HT1080 (cell line): ENCODE results near the gene PYGM. TPM values are rescaled to one million over a fixed set of nuclear protein-coding genes. Genes with fewer than 3 reads are reported as not detected.

Experiments used
- total RNA-seq: library from RNA; depleted of rRNA; stranded (reverse); fragments of >200 nt; shearing (Covaris generic); gene quantifications from 2 replicates; pipeline ENCODE4 v1.2.3, GENCODE V29; 2014; rRNA removed

Gene PYGM
- total RNA-seq, 1 experiment from 2014 or later, result 0.02 TPM

Other genes starting within 250 kb of the PYGM start
- not detected in 2 replicates for gene SLC22A11, start 204.0 kb downstream of the PYGM start, total RNA-seq
- not detected in 2 replicates for gene SLC22A12, start 168.8 kb downstream of the PYGM start, total RNA-seq
- gene NRXN2, start 36.8 kb downstream of the PYGM start, total RNA-seq, result 0.42 TPM in 1 of 2 replicates, not detected in the other
- not detected in 2 replicates for gene RASGRP2, start 15.8 kb downstream of the PYGM start, total RNA-seq
- gene SF1, start 18.6 kb upstream of the PYGM start, total RNA-seq, result 110 and 153 TPM in 2 replicates
- gene MAP4K2, start 43.2 kb upstream of the PYGM start, total RNA-seq, result 19.2 and 23.3 TPM in 2 replicates
- 22.3 and 34.1 TPM in 2 replicates for gene MEN1, start 50.6 kb upstream of the PYGM start, total RNA-seq
- gene CDC42BPG, start 84.7 kb upstream of the PYGM start, total RNA-seq, result 0.13 and 0.23 TPM in 2 replicates
- gene EHD1, start 118.6 kb upstream of the PYGM start, total RNA-seq, result 62.0 and 80.4 TPM in 2 replicates
- 17.5 and 19.6 TPM in 2 replicates for gene ATG2A, start 157.2 kb upstream of the PYGM start, total RNA-seq
- 7.7 and 8.3 TPM in 2 replicates for gene PPP2R5B, start 164.7 kb upstream of the PYGM start, total RNA-seq
- 0.53 TPM in 1 of 2 replicates, not detected in the other for gene GPHA2, start 175.9 kb upstream of the PYGM start, total RNA-seq
- gene MAJIN, start 212.1 kb upstream of the PYGM start, total RNA-seq, result not detected in 2 replicates
- gene BATF2, start 237.0 kb upstream of the PYGM start, total RNA-seq, result 1.6 and 3.1 TPM in 2 replicates